ENCODE measurements around the gene LYL1. TPM values are rescaled to one million over a fixed set of nuclear protein-coding genes. Genes with fewer than 3 reads are reported as not detected.

Gene LYL1
- total and polyA plus RNA-seq, 2 donors (not counting 1 experiment from before 2014, with no cell fraction given): 112 to 125 TPM

DNA sequence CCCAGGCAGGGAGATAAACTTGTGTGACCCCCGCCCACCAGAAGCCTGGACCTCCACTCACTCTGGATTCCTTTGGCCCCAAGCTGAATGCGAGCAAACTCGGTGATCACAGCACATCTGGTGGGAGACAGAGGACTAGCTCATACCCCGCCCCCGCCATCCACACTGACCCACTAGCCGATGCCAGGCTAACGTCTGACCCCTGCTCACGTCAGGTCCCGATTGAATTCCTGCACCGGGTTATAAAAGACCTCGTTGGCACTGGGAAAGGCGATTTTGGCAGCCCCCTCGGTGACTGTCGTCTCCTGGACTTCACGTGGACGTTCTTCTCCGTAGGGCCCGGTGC lies 13.3 kb upstream of the LYL1 start:
- TF ChIP-seq EZH2 (IDR thresholded peaks at IDR 0.05; ENCODE audit: borderline replicate concordance, insufficient read depth, low read depth, low read length, poor library complexity, severe bottlenecking): no peak
- Mint-ChIP-seq H3K27me3 (no peaks in the 10 kb centered on the region), H3K4me3 (peak overlapping the region; percentile 99), H3K27ac (peak overlapping the region; percentile 95), H3K9me3 (ENCODE audit: insufficient read depth) (no peaks in the 10 kb centered on the region), H3K4me1 (peaks cover 41% of the 10 kb centered on the region)
- Histone ChIP-seq H3K4me2 (replicated peaks; ENCODE audit: low read depth, low read length, poor library complexity, severe bottlenecking) (peak overlapping the region; percentile 92), H2AFZ (ENCODE audit: insufficient read depth, low read depth, low read length, poor library complexity, severe bottlenecking) (peak overlapping the region; percentile 86), H3K9me3 (ENCODE audit: control extremely low read depth in 1 of 3, control insufficient read depth in 2 of 3, insufficient read depth in 1 of 3, low read length in 2 of 3) (no peaks in the 10 kb centered on the region), H4K20me1 (ENCODE audit: control insufficient read depth, insufficient read depth, low read length, poor library complexity, severe bottlenecking) (peaks cover 29% of the 10 kb centered on the region), H3K4me3 (ENCODE audit: control extremely low read depth in 1 of 5, extremely low read depth in 1 of 5, insufficient read depth in 1 of 5, low read depth in 2 of 5, low read length in 4 of 5) (peak overlapping the region; percentile 77 to 97 (median 85)), H3K27me3 (replicated peaks in 1 of 4; ENCODE audit: control extremely low read depth in 1 of 4, control insufficient read depth in 3 of 4, insufficient read depth in 4 of 4, low read length in 3 of 4) (no peaks in the 10 kb centered on the region), H3K79me2 (ENCODE audit: control insufficient read depth, insufficient read depth, low read length) (peaks cover 74% of the 10 kb centered on the region), H3K36me3 (replicated peaks in 1 of 2; ENCODE audit: control extremely low read depth in 1 of 2, control insufficient read depth in 1 of 2, extremely low read depth in 1 of 2, insufficient read depth in 2 of 2, low read length in 1 of 2) (peaks cover 0 to 17% of the 10 kb centered on the region in 2 experiments), H3K9ac (ENCODE audit: low read length) (peak overlapping the region; percentile 93), H3K4me1 (ENCODE audit: control insufficient read depth in 2 of 2, insufficient read depth in 2 of 2, low read length in 2 of 2) (peaks cover 26 to 39% of the 10 kb centered on the region in 2 donors), H3K27ac (ENCODE audit: low read length in 2 of 2) (peak overlapping the region; percentile 47 to 81)
- WGBS (ENCODE audit: insufficient coverage): 3% methylated on average over 18 of the region's 18 CpGs
- DNase-seq (no peak), ATAC-seq (ENCODE audit: low read depth) (no peak)
- ChIA-PET CTCF (interaction anchor here (1.0 to 1.9 kb wide), 3 partner anchors 11 to 36 kb away, joined by 4 to 11 read pairs (median 4); no protein-coding TSS in a partner anchor), POLR2A (interaction anchor here (3.2 to 4.8 kb wide), 2 partner anchors 11 to 15 kb away, joined by 21 to 80 read pairs; partner anchors contain the start of gene LYL1)
- intact Hi-C loops (cut with micrococcal nuclease): loop anchor here (1.0 to 5.0 kb wide), 2 partner anchors 12 to 91 kb away; no protein-coding TSS in a partner anchor

DNA sequence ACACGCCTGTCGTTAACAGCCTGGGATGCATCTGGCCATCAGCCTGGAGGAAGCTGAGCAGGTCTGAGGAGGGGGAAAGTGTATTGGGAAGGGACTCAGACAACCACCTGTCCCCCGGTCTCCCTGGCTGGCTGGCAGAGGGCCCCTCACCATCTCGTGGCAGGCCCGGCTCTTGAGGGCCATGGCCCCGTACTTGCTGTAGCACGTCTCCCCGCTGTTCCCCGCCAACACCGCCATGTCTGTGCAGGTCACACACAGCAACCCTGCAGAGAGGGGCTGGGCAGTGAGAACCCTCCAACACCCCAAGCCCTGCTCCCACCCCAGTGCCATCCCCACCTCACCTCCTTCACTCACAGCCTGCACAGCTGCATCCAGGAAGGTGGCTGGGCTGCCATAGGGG lies 9.9 kb upstream of the LYL1 start:
- POLR2A ChIA-PET: interaction anchor here (0.6 kb wide), 1 partner anchor 9 kb away, joined by 3 read pairs; no protein-coding TSS in a partner anchor
- H3K9ac ChIP-seq (ENCODE audit: low read length): no peak overlapping the region
- H3K4me2 ChIP-seq (replicated peaks; ENCODE audit: low read depth, low read length, poor library complexity, severe bottlenecking): no peak overlapping the region
- H2AFZ ChIP-seq (ENCODE audit: insufficient read depth, low read depth, low read length, poor library complexity, severe bottlenecking): no peak overlapping the region
- H3K4me3 ChIP-seq (ENCODE audit: control extremely low read depth in 1 of 5, extremely low read depth in 1 of 5, insufficient read depth in 1 of 5, low read depth in 2 of 5, low read length in 4 of 5): no peak overlapping the region
- H4K20me1 ChIP-seq (ENCODE audit: control insufficient read depth, insufficient read depth, low read length, poor library complexity, severe bottlenecking): peaks cover 13% of the 10 kb centered on the region
- ATAC-seq (ENCODE audit: low read depth): no peak
- Mint-ChIP-seq H3K4me1 (peaks cover 20% of the 10 kb centered on the region), H3K9me3 (ENCODE audit: insufficient read depth) (no peaks in the 10 kb centered on the region), H3K27ac (no peak overlapping the region), H3K4me3 (no peak overlapping the region), H3K27me3 (no peaks in the 10 kb centered on the region)
- no peak overlapping the region for H3K27ac ChIP-seq (ENCODE audit: low read length in 2 of 2)
- H3K4me1 ChIP-seq (ENCODE audit: control insufficient read depth in 2 of 2, insufficient read depth in 2 of 2, low read length in 2 of 2): peaks cover 16 to 21% of the 10 kb centered on the region in 2 donors
- H3K79me2 ChIP-seq (ENCODE audit: control insufficient read depth, insufficient read depth, low read length): peaks cover 71% of the 10 kb centered on the region
- no peak for DNase-seq
- no peaks in the 10 kb centered on the region for H3K9me3 ChIP-seq (ENCODE audit: control extremely low read depth in 1 of 3, control insufficient read depth in 2 of 3, insufficient read depth in 1 of 3, low read length in 2 of 3)
- no peaks in the 10 kb centered on the region for H3K27me3 ChIP-seq (replicated peaks in 1 of 4; ENCODE audit: control extremely low read depth in 1 of 4, control insufficient read depth in 3 of 4, insufficient read depth in 4 of 4, low read length in 3 of 4)
- TF ChIP-seq EZH2 (IDR thresholded peaks at IDR 0.05; ENCODE audit: borderline replicate concordance, insufficient read depth, low read depth, low read length, poor library complexity, severe bottlenecking): no peak
- TF ChIP-seq, protein P1, sequence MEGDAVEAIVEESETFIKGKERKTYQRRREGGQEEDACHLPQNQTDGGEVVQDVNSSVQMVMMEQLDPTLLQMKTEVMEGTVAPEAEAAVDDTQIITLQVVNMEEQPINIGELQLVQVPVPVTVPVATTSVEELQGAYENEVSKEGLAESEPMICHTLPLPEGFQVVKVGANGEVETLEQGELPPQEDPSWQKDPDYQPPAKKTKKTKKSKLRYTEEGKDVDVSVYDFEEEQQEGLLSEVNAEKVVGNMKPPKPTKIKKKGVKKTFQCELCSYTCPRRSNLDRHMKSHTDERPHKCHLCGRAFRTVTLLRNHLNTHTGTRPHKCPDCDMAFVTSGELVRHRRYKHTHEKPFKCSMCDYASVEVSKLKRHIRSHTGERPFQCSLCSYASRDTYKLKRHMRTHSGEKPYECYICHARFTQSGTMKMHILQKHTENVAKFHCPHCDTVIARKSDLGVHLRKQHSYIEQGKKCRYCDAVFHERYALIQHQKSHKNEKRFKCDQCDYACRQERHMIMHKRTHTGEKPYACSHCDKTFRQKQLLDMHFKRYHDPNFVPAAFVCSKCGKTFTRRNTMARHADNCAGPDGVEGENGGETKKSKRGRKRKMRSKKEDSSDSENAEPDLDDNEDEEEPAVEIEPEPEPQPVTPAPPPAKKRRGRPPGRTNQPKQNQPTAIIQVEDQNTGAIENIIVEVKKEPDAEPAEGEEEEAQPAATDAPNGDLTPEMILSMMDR (IDR thresholded peaks at IDR 0.05): no peak
- WGBS (ENCODE audit: insufficient coverage): 97% methylated on average over 10 of the region's 10 CpGs
- CTCF ChIA-PET: interaction anchor here (1.9 kb wide), 1 partner anchor 8 kb away, joined by 8 read pairs; no protein-coding TSS in a partner anchor
- intact Hi-C loops (cut with micrococcal nuclease): no loop called here
- peaks cover 0 to 37% of the 10 kb centered on the region in 2 experiments for H3K36me3 ChIP-seq (replicated peaks in 1 of 2; ENCODE audit: control extremely low read depth in 1 of 2, control insufficient read depth in 1 of 2, extremely low read depth in 1 of 2, insufficient read depth in 2 of 2, low read length in 1 of 2)
